HepG2 (cell line): ENCODE data around the gene SRC. TPM values are rescaled to one million over a fixed set of nuclear protein-coding genes. Genes with fewer than 3 reads are reported as not detected.

ENCODE experiments used
- AKAP8 ChIP-seq: sonication (generic); formaldehyde crosslinking; IDR thresholded peaks from 2 replicates; pipeline ENCODE4 v1.5.1; 2020; ENCODE audit warnings: mild to moderate bottlenecking, missing genetic modification reagents
- ERF ChIP-seq: IDR thresholded peaks from 2 replicates; pipeline ENCODE4 v1.6.1; 2018; ENCODE audit warnings: missing biosample characterization, missing genetic modification reagents
- GLMP ChIP-seq: sonication (generic); formaldehyde crosslinking; IDR thresholded peaks from 2 replicates; pipeline ENCODE4 v1.9.0; 2021; ENCODE audit warnings: missing genetic modification reagents, mild to moderate bottlenecking, borderline replicate concordance
- HIC2 ChIP-seq: sonication (generic); formaldehyde crosslinking; IDR thresholded peaks from 2 replicates; pipeline ENCODE4 v1.9.0; 2022; ENCODE audit warnings: low read depth, missing genetic modification reagents
- HNRNPK ChIP-seq: fragments of 200-400 bp; formaldehyde crosslinking; IDR thresholded peaks from 2 replicates; pipeline ENCODE4 v1.6.1; 2018; ENCODE audit warnings: low read length, low read depth, moderate library complexity, mild to moderate bottlenecking; ENCODE audit not compliant: poor library complexity, severe bottlenecking
- HNRNPLL ChIP-seq: fragments of 200-400 bp; formaldehyde crosslinking; IDR thresholded peaks from 2 replicates; pipeline ENCODE4 v1.6.1; 2017; ENCODE audit warnings: mild to moderate bottlenecking, low read depth, low read length; ENCODE audit not compliant: poor library complexity, severe bottlenecking
- NCOA2 ChIP-seq: sonication (generic); formaldehyde crosslinking; IDR thresholded peaks from 2 replicates; pipeline ENCODE4 v1.8.0; 2022; ENCODE audit warnings: inconsistent platforms
- NCOR1 ChIP-seq: fragments of 200-600 bp; sonication (generic); IDR thresholded peaks from 2 replicates; pipeline ENCODE4 v1.7.0; 2017; ENCODE audit warnings: antibody characterized with exemption, low read length, borderline replicate concordance
- NFATC3 ChIP-seq: sonication (generic); formaldehyde crosslinking; IDR thresholded peaks from 2 replicates; pipeline ENCODE4 v1.5.1; 2020; ENCODE audit warnings: mild to moderate bottlenecking, missing genetic modification reagents
- SKIL ChIP-seq: sonication (generic); formaldehyde crosslinking; IDR thresholded peaks from 2 replicates; pipeline ENCODE4 v1.8.0; 2022; ENCODE audit warnings: missing genetic modification reagents, mild to moderate bottlenecking, moderate library complexity, borderline replicate concordance
- TCF12 ChIP-seq, 2 experiments: fragments of 450-650 bp in 1 of 2; sonication (generic) in 1 of 2; formaldehyde crosslinking in 1 of 2; IDR thresholded peaks; 2 replicates each; pipeline versions ENCODE4 v1.6.1 to v1.8.0; 2017 to 2022; ENCODE audit warnings: antibody characterized with exemption in 1 of 2, mild to moderate bottlenecking in 1 of 2, missing genetic modification reagents in 1 of 2, moderate library complexity in 1 of 2
- ZFAT ChIP-seq: sonication (generic); formaldehyde crosslinking; conservative IDR thresholded peaks from 2 replicates; pipeline ENCODE4 v1.8.1; 2023; ENCODE audit warnings: missing genetic modification reagents, inconsistent platforms
- ZFP1 ChIP-seq: IDR thresholded peaks from 2 replicates; pipeline ENCODE4 v1.6.1; 2016
- ZHX1 ChIP-seq: sonication (generic); formaldehyde crosslinking; IDR thresholded peaks from 2 replicates; pipeline ENCODE4 v1.8.1; 2022; ENCODE audit warnings: low read depth, mild to moderate bottlenecking, missing genetic modification reagents
- ZNF160 ChIP-seq: sonication (generic); formaldehyde crosslinking; IDR thresholded peaks from 2 replicates; pipeline ENCODE4 v1.8.0; 2022; ENCODE audit warnings: mild to moderate bottlenecking, inconsistent platforms, missing genetic modification reagents
- ZNF234 ChIP-seq: sonication (generic); formaldehyde crosslinking; conservative IDR thresholded peaks from 2 replicates; pipeline ENCODE4 v1.5.1; 2020; ENCODE audit warnings: mild to moderate bottlenecking, missing genetic modification reagents
- ZNF350 ChIP-seq: sonication (generic); formaldehyde crosslinking; IDR thresholded peaks from 2 replicates; pipeline ENCODE4 v1.4.0; 2020; ENCODE audit warnings: mild to moderate bottlenecking, low read depth, missing genetic modification reagents, borderline replicate concordance
- ZNF354B ChIP-seq: sonication (generic); formaldehyde crosslinking; IDR thresholded peaks from 2 replicates; pipeline ENCODE4 v1.8.0; 2022; ENCODE audit warnings: mild to moderate bottlenecking, missing genetic modification reagents
- ZNF441 ChIP-seq: sonication (generic); formaldehyde crosslinking; IDR thresholded peaks from 2 replicates; pipeline ENCODE4 v1.7.0; 2021; ENCODE audit warnings: missing genetic modification reagents, borderline replicate concordance
- ZNF891 ChIP-seq: sonication (generic); formaldehyde crosslinking; IDR thresholded peaks from 2 replicates; pipeline ENCODE4 v1.5.0; 2020; ENCODE audit warnings: mild to moderate bottlenecking, missing genetic modification reagents
- polyA plus RNA-seq, 8 experiments: library from polyadenylated mRNA; depleted of rRNA in 3 of 8; stranded (reverse) in 7 of 8; unstranded in 1 of 8; fragments of >200 nt; fragmentation: Illumina TruSeq in 4 of 8; extraction: Trizol in 4 of 8; gene quantifications; 2 replicates each; pipeline versions ENCODE4 v1.2.1 to v1.2.3, GENCODE V29; 2011 to 2016; ENCODE audit warnings: low read depth in 4 of 8, missing spikeins in 1 of 8, mixed read lengths in 1 of 8; ENCODE audit not compliant: insufficient read depth in 1 of 8
- total RNA-seq, 5 experiments: library from RNA; depleted of rRNA; stranded (reverse); fragments of >200 nt; fragmentation: Illumina TruSeq; extraction: Trizol; gene quantifications; 2 replicates each; pipeline ENCODE4 v1.2.3, GENCODE V29; 2016; ENCODE audit warnings: low read depth in 1 of 5

The SRC gene
- total and polyA plus RNA-seq, 2 of the 13 experiments (the other 11 are each of a cell fraction or from before 2014, with no cell fraction given): 54.7 to 192 TPM

- TF ChIP-seq GLMP (CRISPR knock-in tag) (no peak), ZNF441 (CRISPR knock-in tag) (no peak), ERF (CRISPR knock-in tag) (peak; percentile 87), ZHX1 (CRISPR knock-in tag) (peak; percentile 43; the same call in 1 of the 2 replicates), AKAP8 (CRISPR knock-in tag) (no peak), ZFAT (no peak), HNRNPLL (no peak), ZNF160 (CRISPR knock-in tag) (no peak), NCOR1 (no peak), NFATC3 (peak; percentile 51; the same call in 1 of the 2 replicates), SKIL (CRISPR knock-in tag) (0 out of 2 replicates have a peak, but pooled peaks have one; percentile 33), ZFP1 (CRISPR knock-in tag) (no peak), NCOA2 (CRISPR knock-in tag) (peak; percentile 70), ZNF354B (CRISPR knock-in tag) (no peak), ZNF350 (peak; percentile 45; the same call in 1 of the 2 replicates), HNRNPK (no peak), ZNF891 (no peak), HIC2 (peak; percentile 77), ZNF234 (CRISPR knock-in tag) (no peak), TCF12 (IDR thresholded peaks at IDR 0.05) (no peak), TCF12 (CRISPR knock-in tag; IDR thresholded peaks at IDR 0.05) (peak; percentile 66; the same call in 1 of the 2 replicates)
Observed at GRCh38 chr20:37337208-37337991, 8.5 kb upstream of the SRC start (continued).
